ENCODE results near the gene LARP1. TPM values are rescaled to one million over a fixed set of nuclear protein-coding genes. Genes with fewer than 3 reads are reported as not detected.

LARP1 gene
- total and polyA plus RNA-seq, 9 of the 15 experiments (the other 6 are each of a cell fraction or from before 2014, with no cell fraction given), result 22.6 to 300 (median 92.0) TPM

GRCh38 chr5:154782326-154782725 lies 27.1 kb downstream of the LARP1 start:
- H3K9me3 ChIP-seq (replicated peaks; ENCODE audit: control insufficient read depth, insufficient read depth, low read depth, low read length), result no peaks in the 10 kb centered on the region
- DNase-seq (ENCODE audit: extremely low read depth in 1 of 4, low spot score in 3 of 4) (peak; percentile 58 to 70 (median 60)), FAIRE-seq (no peak), ATAC-seq (peak; percentile 75)
- BruUV-seq (replicated peaks), result no TSS peak
- H3K9ac ChIP-seq (ENCODE audit: insufficient read depth in 1 of 2, low read depth in 2 of 2, low read length in 2 of 2), result peak overlapping the region in 1 of 2 experiments; percentile 66; a peak in 2 of 4 replicates
- H2AFZ ChIP-seq (ENCODE audit: low read depth, low read length), result no peak overlapping the region
- no peak overlapping the region for H3K4me3 ChIP-seq
- H3K4me2 ChIP-seq (ENCODE audit: insufficient read depth, low read length), result 0 out of 2 replicates have a peak overlapping the region, but pooled peaks have one; percentile 5
- in situ Hi-C loops (cut with MboI) (no loop called here), intact Hi-C loops (cut with micrococcal nuclease) (loop anchor here (10.0 kb wide), 1 partner anchor 128 kb away; no protein-coding TSS in a partner anchor)
- CTCF ChIA-PET (ENCODE audit: low intra/inter-chr PET ratio), result no interaction called here
- H3K27me3 ChIP-seq (ENCODE audit: control insufficient read depth in 2 of 2, insufficient read depth in 2 of 2, low read length in 2 of 2), result no peaks in the 10 kb centered on the region
- peaks cover 60% of the 10 kb centered on the region for H4K20me1 ChIP-seq (replicated peaks; ENCODE audit: control insufficient read depth, insufficient read depth, low read length)
- H3K4me1 ChIP-seq (replicated peaks in 1 of 2; ENCODE audit: control insufficient read depth in 2 of 2, insufficient read depth in 2 of 2, low read length in 2 of 2), result peaks cover 33 to 62% of the 10 kb centered on the region in 2 experiments
- H3K36me3 ChIP-seq (ENCODE audit: control insufficient read depth, insufficient read depth, low read length), result peaks cover 54% of the 10 kb centered on the region; the same call in 2 of the 3 replicates
- H3K9me1 ChIP-seq (ENCODE audit: control insufficient read depth, insufficient read depth, low read length), result peaks cover 4% of the 10 kb centered on the region
- WGBS (ENCODE audit: insufficient coverage, low coverage, missing lambda C conversion rate), result 25% methylated on average over 4 of the region's 4 CpGs
- H3K79me2 ChIP-seq (ENCODE audit: control insufficient read depth, insufficient read depth, low read length), result peaks cover 99% of the 10 kb centered on the region
- H3K27ac ChIP-seq (ENCODE audit: extremely low read depth, low read depth, low read length), result peak overlapping the region; percentile 44; the same call in 2 of the 3 replicates
- POLR2A ChIA-PET, result interaction anchor here (2.1 to 2.8 kb wide), 4 partner anchors 10 to 24 kb away, joined by 6 to 32 read pairs (median 10); no protein-coding TSS in a partner anchor
- no peak for TF ChIP-seq CREB3 (tag; conservative IDR thresholded peaks at IDR 0.05; ENCODE audit: low read depth)
- TF ChIP-seq ZFPM2 (CRISPR knock-in tag; IDR thresholded peaks at IDR 0.05), result no peak
- no peak for TF ChIP-seq HIVEP1 (CRISPR knock-in tag; IDR thresholded peaks at IDR 0.05)
- TF ChIP-seq NELFE (IDR thresholded peaks at IDR 0.05; ENCODE audit: insufficient read depth, insufficient read length), result no peak
- no peak for TF ChIP-seq TEAD2 (tag; IDR thresholded peaks at IDR 0.05)
- no peak for TF ChIP-seq MBD2 (IDR thresholded peaks at IDR 0.05; ENCODE audit: borderline replicate concordance, low read depth)
- TF ChIP-seq DMBX1 (CRISPR knock-in tag; IDR thresholded peaks at IDR 0.05; ENCODE audit: borderline replicate concordance), result no peak
- no peak for TF ChIP-seq ZHX1 (conservative IDR thresholded peaks at IDR 0.05; ENCODE audit: low read length)
- TF ChIP-seq ZNF316 (IDR thresholded peaks at IDR 0.05), result no peak
- no peak for TF ChIP-seq ZNF77 (CRISPR knock-in tag; IDR thresholded peaks at IDR 0.05)
- peak; percentile 75; the same call in 1 of the 2 replicates for TF ChIP-seq TFAP4 (CRISPR knock-in tag; IDR thresholded peaks at IDR 0.05; ENCODE audit: borderline replicate concordance)
- TF ChIP-seq MECOM (CRISPR knock-in tag; IDR thresholded peaks at IDR 0.05), result no peak
- no peak for TF ChIP-seq PTTG1 (tag; IDR thresholded peaks at IDR 0.05; ENCODE audit: low read depth)
